ENCODE data around the gene CD69.
A peak's percentile ranks its signal among the peaks of the same experiment; 100 is the strongest.
"Not testable (repeated sequence)": the region's sequence is repeated elsewhere in the genome, so short reads cannot be mapped to it uniquely, and the experiment has no call there.

Gene CD69

GRCh38 chr12:9749640-9750039 lies 11.1 kb downstream of the CD69 start:
- peaks cover 16 to 24% of the 10 kb centered on the region in 2 experiments for H3K4me1 ChIP-seq (ENCODE audit: control insufficient read depth in 1 of 2, insufficient read depth in 1 of 2, low read depth in 1 of 2, low read length in 1 of 2)
- no peaks in the 10 kb centered on the region for H3K27me3 ChIP-seq
- no peak overlapping the region for H3K4me3 ChIP-seq (ENCODE audit: low read depth in 1 of 2, low read length in 1 of 2)
- no peaks in the 10 kb centered on the region for H3K36me3 ChIP-seq
- H3K9me3 ChIP-seq, result no peaks in the 10 kb centered on the region
- TF ChIP-seq CTCF (IDR thresholded peaks at IDR 0.05), result no peak
- no peak overlapping the region for H3K27ac ChIP-seq

- H3K4me3 ChIP-seq (ENCODE audit: low read depth in 1 of 2, low read length in 1 of 2), result no peak overlapping the region
- H3K9me3 ChIP-seq, result no peaks in the 10 kb centered on the region
- H3K27me3 ChIP-seq, result no peaks in the 10 kb centered on the region
- TF ChIP-seq CTCF (IDR thresholded peaks at IDR 0.05), result no peak
- no peak overlapping the region for H3K27ac ChIP-seq
- H3K36me3 ChIP-seq, result no peaks in the 10 kb centered on the region
- H3K4me1 ChIP-seq (ENCODE audit: control insufficient read depth in 1 of 2, insufficient read depth in 1 of 2, low read depth in 1 of 2, low read length in 1 of 2), result peaks cover 0 to under 1% of the 10 kb centered on the region in 2 experiments
These were observed 15.5 kb downstream of the CD69 start for GRCh38 chr12:9745199-9745598.

GRCh38 chr12:9742661-9743060 lies 18.0 kb downstream of the CD69 start:
- no peak overlapping the region for H3K4me3 ChIP-seq (ENCODE audit: low read depth in 1 of 2, low read length in 1 of 2)
- no peaks in the 10 kb centered on the region for H3K9me3 ChIP-seq
- no peak for TF ChIP-seq CTCF (IDR thresholded peaks at IDR 0.05)
- no peaks in the 10 kb centered on the region for H3K36me3 ChIP-seq
- H3K4me1 ChIP-seq (ENCODE audit: control insufficient read depth in 1 of 2, insufficient read depth in 1 of 2, low read depth in 1 of 2, low read length in 1 of 2), result peaks cover under 1 to 4% of the 10 kb centered on the region in 2 experiments
- H3K27me3 ChIP-seq, result no peaks in the 10 kb centered on the region
- H3K27ac ChIP-seq, result no peak overlapping the region

- TF ChIP-seq CTCF (IDR thresholded peaks at IDR 0.05), result no peak
- Histone ChIP-seq H3K36me3 (no peaks in the 10 kb centered on the region), H3K4me1 (ENCODE audit: control insufficient read depth in 1 of 2, insufficient read depth in 1 of 2, low read depth in 1 of 2, low read length in 1 of 2) (peaks cover 10 to 13% of the 10 kb centered on the region in 2 experiments), H3K4me3 (ENCODE audit: low read depth in 1 of 2, low read length in 1 of 2) (no peak overlapping the region), H3K9me3 (no peaks in the 10 kb centered on the region), H3K27me3 (no peaks in the 10 kb centered on the region), H3K27ac (no peak overlapping the region)
These were observed 19.0 kb downstream of the CD69 start for GRCh38 chr12:9741726-9742125.

GRCh38 chr12:9740106-9740750 lies 20.5 kb downstream of the CD69 start:
- Histone ChIP-seq H3K9me3 (no peaks in the 10 kb centered on the region), H3K4me1 (ENCODE audit: control insufficient read depth in 1 of 2, insufficient read depth in 1 of 2, low read depth in 1 of 2, low read length in 1 of 2) (peaks cover 13 to 14% of the 10 kb centered on the region in 2 experiments), H3K27ac (no peak overlapping the region), H3K36me3 (no peaks in the 10 kb centered on the region), H3K27me3 (no peaks in the 10 kb centered on the region), H3K4me3 (ENCODE audit: low read depth in 1 of 2, low read length in 1 of 2) (no peak overlapping the region)
- TF ChIP-seq CTCF (IDR thresholded peaks at IDR 0.05), result no peak

- H3K27ac ChIP-seq, H3K36me3 ChIP-seq, H3K9me3 ChIP-seq, H3K27me3 ChIP-seq: not testable (repeated sequence)
- Histone ChIP-seq H3K4me1 (ENCODE audit: control insufficient read depth in 1 of 2, insufficient read depth in 1 of 2, low read depth in 1 of 2, low read length in 1 of 2) (peaks cover 13 to 14% of the 10 kb centered on the region in 2 experiments), H3K4me3 (ENCODE audit: low read depth in 1 of 2, low read length in 1 of 2) (peak overlapping the region in 1 of 2 experiments; percentile 17)
These were observed 21.1 kb downstream of the CD69 start for GRCh38 chr12:9739404-9740105.

GRCh38 chr12:9738905-9739304 lies 21.8 kb downstream of the CD69 start:
- H3K4me1 ChIP-seq (ENCODE audit: control insufficient read depth in 1 of 2, insufficient read depth in 1 of 2, low read depth in 1 of 2, low read length in 1 of 2), result peaks cover 13 to 14% of the 10 kb centered on the region in 2 experiments
- not testable (repeated sequence) for H3K27me3 ChIP-seq; H3K36me3 ChIP-seq; H3K4me3 ChIP-seq (ENCODE audit: low read depth in 1 of 2, low read length in 1 of 2); H3K9me3 ChIP-seq; H3K27ac ChIP-seq
